OCI-LY7 (cell line): ENCODE results near the gene NOL4L. TPM values are rescaled to one million over a fixed set of nuclear protein-coding genes. Genes with fewer than 3 reads are reported as not detected.

Experiments
- BruUV-seq: library from RNA; stranded (reverse); fragments of 400-500 nt; replicated peaks from 2 replicates; lab custom pipeline; 2021; lab: Mats Ljungman, UMichigan
- CTCF ChIA-PET: fragments of 300-600 bp; sonication (Branson Sonifier 250); formaldehyde crosslinking; loops from one replicate; lab custom pipeline; 2022; ENCODE audit warnings: antibody characterized with exemption; ENCODE audit not compliant: unreplicated experiment; lab: Charles Lee
- POLR2A ChIA-PET: fragments of 300-600 bp; sonication (Branson Sonifier 250); formaldehyde crosslinking; loops from one replicate; lab custom pipeline; 2022; ENCODE audit warnings: antibody characterized with exemption; lab: Charles Lee
- DNase-seq: peaks from one replicate; pipeline ENCODE4 v3.0.0-alpha.2; 2015; ENCODE audit warnings: low spot score
- H2AFZ ChIP-seq: fragments of 200-600 bp; sonication (generic), shearing (Covaris generic); 2 replicates; pipeline ENCODE4 v1.6.1; 2014; ENCODE audit warnings: mild to moderate bottlenecking, antibody characterized with exemption, low read length, moderate library complexity
- H3K27ac ChIP-seq: fragments of 200-600 bp; sonication (generic); 2 replicates; pipeline ENCODE4 v1.5.1; 2014; ENCODE audit warnings: mixed run types, low read depth, mild to moderate bottlenecking, moderate library complexity, low read length, inconsistent platforms; ENCODE audit not compliant: poor library complexity, severe bottlenecking
- H3K36me3 ChIP-seq: fragments of 200-600 bp; sonication (generic); 2 replicates; pipeline ENCODE4 v1.6.1; 2014; ENCODE audit warnings: mild to moderate bottlenecking, antibody characterized with exemption, low read length, moderate library complexity, mixed read lengths; ENCODE audit not compliant: insufficient read depth
- H3K4me1 ChIP-seq: fragments of 200-600 bp; sonication (generic); 2 replicates; pipeline ENCODE4 v1.5.1; 2014; ENCODE audit warnings: mild to moderate bottlenecking, low read length; ENCODE audit not compliant: insufficient read depth, poor library complexity, severe bottlenecking
- H3K4me2 ChIP-seq: fragments of 200-600 bp; sonication (generic); 2 replicates; pipeline ENCODE4 v1.6.1; 2014; ENCODE audit warnings: mild to moderate bottlenecking, low read length
- H3K4me3 ChIP-seq: fragments of 200-600 bp; sonication (generic); 2 replicates; pipeline ENCODE4 v1.5.1; 2014; ENCODE audit warnings: mild to moderate bottlenecking, low read depth, low read length; ENCODE audit not compliant: poor library complexity, severe bottlenecking
- H3K79me2 ChIP-seq: fragments of 200-600 bp; sonication (generic); 2 replicates; pipeline ENCODE4 v1.6.1; 2016; ENCODE audit warnings: low read depth, mild to moderate bottlenecking, low read length, moderate library complexity, mixed read lengths; ENCODE audit not compliant: insufficient read depth
- H3K9me2 ChIP-seq: fragments of 200-600 bp; sonication (generic); 2 replicates; pipeline ENCODE4 v1.6.1; 2016; ENCODE audit warnings: mild to moderate bottlenecking, low read length, mixed read lengths; ENCODE audit not compliant: insufficient read depth
- H3K9me3 ChIP-seq: fragments of 200-600 bp; sonication (generic); 2 replicates; pipeline ENCODE4 v1.6.1; 2014; ENCODE audit warnings: mild to moderate bottlenecking, mixed run types, low read length, mixed read lengths
- H4K20me1 ChIP-seq: fragments of 200-600 bp; sonication (generic); 2 replicates; pipeline ENCODE4 v1.6.1; 2014; ENCODE audit warnings: mild to moderate bottlenecking, antibody characterized with exemption, low read length, moderate library complexity, mixed read lengths; ENCODE audit not compliant: insufficient read depth
- CTCF ChIP-seq: fragments of 200-600 bp; sonication (generic); conservative IDR thresholded peaks from 2 replicates; pipeline ENCODE4 v1.5.1; 2014; ENCODE audit warnings: mild to moderate bottlenecking, antibody characterized with exemption, low read length, moderate library complexity, mixed read lengths
- EZH2phosphoT487 ChIP-seq: fragments of 200-600 bp; sonication (generic); IDR thresholded peaks from 2 replicates; pipeline ENCODE4 v1.6.1; 2018; ENCODE audit warnings: low read depth, borderline replicate concordance, mild to moderate bottlenecking, mixed run types, antibody characterized with exemption, low read length, moderate library complexity, mixed read lengths
- intact Hi-C: fragments of 100-400 bp; cut with micrococcal nuclease; formaldehyde crosslinking; loops from one replicate; pipeline ENCODE4 v1.10.0; 2022; ENCODE audit not compliant: unreplicated experiment
- total RNA-seq, 2 experiments: library from RNA; depleted of rRNA in 1 of 2; stranded (reverse); fragments of >200 nt in 1 of 2; shearing (Covaris generic) in 1 of 2; gene quantifications; 2 replicates each; pipeline ENCODE4 v1.2.3, GENCODE V29; 2014 to 2022

The NOL4L gene
- total RNA-seq, 2 experiments from 2014 or later = 3.9 to 4.2 TPM

GRCh38 chr20:32609111-32609773 is 24.1 kb upstream of the NOL4L start:
- CTCF ChIA-PET = no interaction called here
- no peaks in the 10 kb centered on the region for H4K20me1 ChIP-seq
- H3K27ac ChIP-seq = no peak overlapping the region
- no peak overlapping the region for H3K4me3 ChIP-seq
- H3K36me3 ChIP-seq = no peaks in the 10 kb centered on the region
- DNase-seq = no peak
- BruUV-seq = no TSS peak
- peaks cover 24% of the 10 kb centered on the region for H3K4me1 ChIP-seq
- H3K4me2 ChIP-seq = no peak overlapping the region
- intact Hi-C loops = no loop called here
- H3K9me2 ChIP-seq = no peaks in the 10 kb centered on the region
- POLR2A ChIA-PET = interaction anchor here (0.6 kb wide), 1 partner anchor 497 kb away, joined by 5 read pairs; no protein-coding TSS in a partner anchor
- H2AFZ ChIP-seq = no peak overlapping the region
- no peaks in the 10 kb centered on the region for H3K9me3 ChIP-seq
- no peak for TF ChIP-seq EZH2phosphoT487
- no peak for TF ChIP-seq CTCF
- H3K79me2 ChIP-seq = no peaks in the 10 kb centered on the region

- no peak overlapping the region for H2AFZ ChIP-seq
- no TSS peak for BruUV-seq
- H3K27ac ChIP-seq = no peak overlapping the region
- POLR2A ChIA-PET = interaction anchor here (0.6 kb wide), 1 partner anchor 496 kb away, joined by 5 read pairs; no protein-coding TSS in a partner anchor
- DNase-seq = no peak
- H3K9me3 ChIP-seq = no peaks in the 10 kb centered on the region
- intact Hi-C loops = no loop called here
- no peak overlapping the region for H3K4me2 ChIP-seq
- no peaks in the 10 kb centered on the region for H3K79me2 ChIP-seq
- CTCF ChIA-PET = interaction anchor here (0.6 kb wide), 1 partner anchor 65 kb away, joined by 4 read pairs; no protein-coding TSS in a partner anchor
- H3K4me1 ChIP-seq = peaks cover 30% of the 10 kb centered on the region
- no peaks in the 10 kb centered on the region for H4K20me1 ChIP-seq
- no peak overlapping the region for H3K4me3 ChIP-seq
- no peaks in the 10 kb centered on the region for H3K9me2 ChIP-seq
- no peaks in the 10 kb centered on the region for H3K36me3 ChIP-seq
- TF ChIP-seq CTCF = no peak
- TF ChIP-seq EZH2phosphoT487 = no peak
These were observed 23.5 kb upstream of the NOL4L start for GRCh38 chr20:32608664-32609015.
